HG03378 (cell line): Measurements from ENCODE around the gene PSMG1.

Experiments
- ATAC-seq: cut with Tn5 transposase; IDR thresholded peaks from one replicate; pipeline ENCODE4 v1.9.1; 2021; ENCODE audit warnings: mild to moderate bottlenecking, moderate library complexity; ENCODE audit not compliant: unreplicated experiment

Gene PSMG1

DNA sequence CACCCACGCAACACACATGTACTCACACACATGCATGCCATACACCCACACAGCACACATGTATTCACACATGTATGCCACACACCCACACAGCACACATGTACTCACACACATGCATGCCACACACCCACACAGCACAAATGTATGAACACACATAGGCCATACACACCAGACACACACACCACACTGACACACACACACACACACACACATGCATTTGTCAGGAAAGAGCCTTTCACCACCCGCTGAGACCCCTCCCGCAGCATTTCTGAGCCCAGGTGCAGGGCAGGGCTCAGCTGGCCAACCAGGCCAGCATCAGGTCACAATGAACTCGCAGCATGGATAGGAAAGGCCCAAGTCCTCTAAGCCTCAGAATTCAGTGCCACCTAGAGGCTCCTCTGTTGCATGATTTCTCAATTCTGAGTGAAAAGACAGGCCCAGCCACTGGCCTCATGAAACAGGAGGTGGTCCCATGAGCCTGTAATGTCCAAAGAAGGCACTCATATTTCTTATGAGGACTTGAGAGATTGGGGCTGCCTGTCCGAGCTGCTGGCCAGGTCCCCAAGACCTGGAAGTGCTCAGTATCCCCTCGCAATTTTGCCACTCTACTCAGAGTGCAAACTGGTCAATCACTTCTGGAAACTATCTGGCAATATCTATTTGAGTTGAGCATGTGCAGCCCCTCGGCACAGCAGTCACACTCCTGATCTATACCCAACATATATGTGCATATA is 57.3 kb downstream of the PSMG1 start:
- ATAC-seq = no peak
